Naive thymus-derived CD4-positive, alpha-beta T cell (primary cell): ENCODE measurements around the gene APOB. TPM values are rescaled to one million over a fixed set of nuclear protein-coding genes. Genes with fewer than 3 reads are reported as not detected.
"Not testable (repeated sequence)": the region's sequence is repeated elsewhere in the genome, so short reads cannot be mapped to it uniquely, and the experiment has no call there.

Experiments used
- ATAC-seq: fragments of 150-1000 bp; cut with Tn5 transposase; 2 replicates; pipeline ENCODE4 v1.10.0; 2021; ENCODE audit warnings: mild to moderate bottlenecking, moderate library complexity
- CTCF ChIA-PET: fragments of 350-600 bp; sonication (Branson Sonifier 250); formaldehyde crosslinking; loops from one replicate; lab custom pipeline; 2021; ENCODE audit warnings: antibody characterized with exemption; lab: Charles Lee
- POLR2A ChIA-PET: fragments of 350-600 bp; sonication (Branson Sonifier 250); formaldehyde crosslinking; loops from one replicate; lab custom pipeline; 2021; ENCODE audit warnings: antibody characterized with exemption, inconsistent platforms; lab: Charles Lee
- DNase-seq, 9 donors: peaks; one replicate each; pipeline versions ENCODE4 v3.0.0 to v3.0.0-alpha.2; 2020 to 2022; ENCODE audit warnings: mixed read lengths in 1 of 9
- H3K27ac ChIP-seq: one replicate; pipeline ENCODE4 v1.7.0; 2013; ENCODE audit warnings: mild to moderate bottlenecking, low read depth, low read length, moderate library complexity
- H3K27me3 ChIP-seq, 2 donors: one replicate each; pipeline ENCODE4 v1.7.0; 2013; ENCODE audit warnings: low read length in 2 of 2, mild to moderate bottlenecking in 2 of 2, moderate library complexity in 2 of 2; ENCODE audit not compliant: control insufficient read depth in 2 of 2, insufficient read depth in 2 of 2
- H3K36me3 ChIP-seq, 3 experiments: 1 replicate in 2 of 3; 2 replicates in 1 of 3; pipeline ENCODE4 v1.7.0; 2013; ENCODE audit warnings: low read length in 3 of 3, mild to moderate bottlenecking in 3 of 3, moderate library complexity in 1 of 3; ENCODE audit not compliant: insufficient read depth in 3 of 3, control insufficient read depth in 2 of 3
- H3K4me1 ChIP-seq, 2 donors: one replicate each; pipeline ENCODE4 v1.7.0; 2013; ENCODE audit warnings: low read length in 2 of 2, mild to moderate bottlenecking in 2 of 2, moderate library complexity in 1 of 2; ENCODE audit not compliant: control insufficient read depth in 2 of 2, insufficient read depth in 2 of 2
- H3K4me3 ChIP-seq: 2 replicates; pipeline ENCODE4 v1.7.0; 2013; ENCODE audit warnings: mild to moderate bottlenecking, low read length
- H3K9me3 ChIP-seq, 3 experiments: 1 replicate in 2 of 3; 2 replicates in 1 of 3; pipeline ENCODE4 v1.7.0; 2013; ENCODE audit warnings: low read length in 3 of 3; ENCODE audit not compliant: control insufficient read depth in 2 of 3
- H3K27ac Mint-ChIP-seq, 9 donors: one replicate each; pipeline ENCODE4 v1.8.0; 2020 to 2022; ENCODE audit warnings: mixed read lengths in 9 of 9, mild to moderate bottlenecking in 8 of 9, moderate library complexity in 5 of 9, inconsistent platforms in 2 of 9
- H3K27me3 Mint-ChIP-seq, 5 donors: one replicate each; pipeline ENCODE4 v1.8.0; 2021 to 2022; ENCODE audit warnings: mixed read lengths in 5 of 5, mild to moderate bottlenecking in 1 of 5
- H3K36me3 Mint-ChIP-seq, 5 donors: one replicate each; pipeline ENCODE4 v1.8.0; 2020 to 2022; ENCODE audit warnings: mixed read lengths in 5 of 5, mild to moderate bottlenecking in 3 of 5, inconsistent platforms in 1 of 5
- H3K4me1 Mint-ChIP-seq, 7 donors: one replicate each; pipeline ENCODE4 v1.8.0; 2020 to 2022; ENCODE audit warnings: mixed read lengths in 7 of 7, mild to moderate bottlenecking in 3 of 7, inconsistent platforms in 1 of 7
- H3K4me3 Mint-ChIP-seq, 10 donors: one replicate each; pipeline ENCODE4 v1.8.0; 2020 to 2022; ENCODE audit warnings: mild to moderate bottlenecking in 10 of 10, mixed read lengths in 10 of 10, moderate library complexity in 6 of 10, inconsistent platforms in 2 of 10
- H3K9me3 Mint-ChIP-seq, 11 donors: one replicate each; pipeline ENCODE4 v1.8.0; 2020 to 2022; ENCODE audit warnings: mixed read lengths in 11 of 11, mild to moderate bottlenecking in 4 of 11, inconsistent platforms in 1 of 11, moderate library complexity in 1 of 11
- intact Hi-C, 2 donors: fragments of 100-400 bp; cut with micrococcal nuclease; formaldehyde crosslinking; loops; one replicate each; pipeline ENCODE4 v1.15.1; 2023
- polyA plus RNA-seq, 2 donors: library from polyadenylated mRNA; unstranded; fragments of 300-500 nt; fragmentation: Illumina TruSeq; gene quantifications; one replicate each; pipeline ENCODE4 v1.2.3, GENCODE V29; 2021
- total RNA-seq, 6 experiments: library from RNA in 5 of 6; stranded (reverse) in 5 of 6; gene quantifications; 1 replicate in 5 of 6; 2 replicates in 1 of 6; pipeline ENCODE4 v1.2.3 and lab custom pipeline; 2021 to 2026

Gene APOB
- total and polyA plus RNA-seq, 7 experiments from 2014 or later = not detected

DNA sequence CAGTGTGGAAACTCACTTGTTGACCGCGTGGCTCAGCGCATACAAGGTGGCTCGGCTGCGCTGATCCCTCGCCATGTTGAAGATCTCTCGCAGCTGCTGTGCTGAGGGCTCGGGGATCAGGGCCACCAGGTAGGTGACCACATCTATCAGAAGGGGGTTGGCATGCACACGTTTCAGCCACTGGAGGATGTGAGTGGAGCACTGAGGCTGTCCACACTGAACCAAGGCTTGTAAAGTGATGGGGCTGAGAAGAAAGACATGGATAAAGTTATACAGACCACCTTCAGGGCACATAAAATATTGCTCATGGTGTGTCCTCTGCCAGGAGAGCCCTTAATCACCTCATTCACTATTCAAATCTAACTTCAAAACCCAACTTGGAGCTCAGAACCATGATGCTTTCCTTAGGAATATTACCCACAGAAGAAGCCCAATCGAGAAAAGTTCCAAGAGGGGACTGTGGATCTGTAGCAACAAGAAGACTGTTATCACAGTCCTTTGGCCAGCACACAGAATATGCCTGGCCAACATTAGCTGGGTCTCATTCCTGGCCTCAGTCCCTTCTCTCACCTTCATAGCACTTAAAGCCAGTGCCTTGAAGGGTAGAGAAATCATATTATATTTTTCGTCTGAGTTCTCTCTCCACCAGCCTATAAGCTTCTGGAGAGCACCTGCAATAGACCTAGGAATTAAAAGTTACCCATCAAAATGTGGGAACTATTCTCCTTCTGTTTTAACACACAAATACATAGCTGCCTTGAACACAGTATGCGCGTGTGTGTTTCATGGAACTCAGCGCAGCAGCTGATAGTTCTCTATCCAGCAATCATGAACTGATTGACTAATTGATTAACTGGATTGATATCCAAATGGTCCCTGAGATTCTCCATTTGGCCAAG is 11.3 kb downstream of the APOB start:
- Mint-ChIP-seq H3K4me3 (no peak overlapping the region), H3K4me1 (peaks cover 0 to 1% (median 0%) of the 10 kb centered on the region in 7 donors), H3K27ac (no peak overlapping the region), H3K36me3 (peaks cover 0 to 3% (median 0%) of the 10 kb centered on the region in 5 donors), H3K9me3 (peaks cover 0 to 7% (median 0%) of the 10 kb centered on the region in 11 donors), H3K27me3 (peaks cover 2 to 44% (median 24%) of the 10 kb centered on the region in 5 donors)
- no peaks in the 10 kb centered on the region for H3K9me3 ChIP-seq
- ChIA-PET CTCF (interaction anchor here (2.1 kb wide), 1 partner anchor 9 kb away, joined by 9 read pairs; no protein-coding TSS in a partner anchor), POLR2A (interaction anchor here (0.5 kb wide), 1 partner anchor 553 kb away, joined by 3 read pairs; no protein-coding TSS in a partner anchor)
- DNase-seq (no peak), ATAC-seq (no peak)
- H3K27me3 ChIP-seq = no peaks in the 10 kb centered on the region
- H3K4me1 ChIP-seq = no peaks in the 10 kb centered on the region
- intact Hi-C loops = no loop called here
- H3K36me3 ChIP-seq = no peaks in the 10 kb centered on the region
- no peak overlapping the region for H3K27ac ChIP-seq
- no peak overlapping the region for H3K4me3 ChIP-seq

DNA sequence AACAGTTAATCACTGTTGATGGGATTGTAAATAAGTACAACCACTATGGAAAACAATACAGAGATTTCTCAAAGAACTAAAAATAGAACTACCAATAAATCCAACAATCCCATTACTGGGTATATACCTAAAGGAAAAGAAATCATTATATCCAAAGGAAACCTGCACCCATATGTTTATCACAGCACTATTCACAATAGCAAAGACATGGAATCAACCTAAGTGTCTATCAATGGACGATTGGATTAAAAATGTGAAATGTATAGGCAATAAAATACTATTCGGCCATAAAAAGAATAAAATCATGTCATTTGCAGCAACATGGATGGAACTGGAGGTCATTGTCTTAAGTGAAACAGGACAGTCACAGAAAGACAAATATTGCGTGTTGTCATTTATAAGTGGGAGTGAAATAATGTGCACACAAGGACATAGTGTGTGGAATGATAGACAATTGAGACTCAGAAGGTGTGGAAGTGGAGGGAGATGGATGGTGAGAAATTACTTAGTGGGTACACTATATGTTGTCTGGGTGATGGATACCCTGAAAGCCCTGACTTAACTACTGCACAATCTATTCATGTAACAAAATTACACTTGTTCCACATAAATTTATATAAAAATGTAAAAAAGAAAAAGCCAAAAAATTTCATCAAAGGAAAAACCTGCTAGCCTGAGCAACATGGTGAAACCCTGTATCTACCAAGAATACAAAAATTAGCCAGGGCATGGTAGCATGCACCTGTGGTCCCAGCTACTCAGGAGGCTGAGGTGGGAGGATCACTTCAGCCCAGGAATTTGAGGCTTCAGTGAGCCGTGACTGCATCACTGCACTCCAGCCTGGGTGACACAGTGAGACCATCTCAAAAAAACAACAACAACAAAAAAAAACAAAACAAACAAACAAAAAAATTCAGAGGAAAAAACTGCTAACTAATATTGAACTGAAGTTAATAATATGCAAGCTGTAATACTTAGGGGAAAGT is 12.6 kb downstream of the APOB start:
- H3K27me3 ChIP-seq = no peaks in the 10 kb centered on the region
- H3K36me3 Mint-ChIP-seq = peaks cover 0 to 3% (median 0%) of the 10 kb centered on the region in 5 donors
- H3K27ac Mint-ChIP-seq = no peak overlapping the region
- no peaks in the 10 kb centered on the region for H3K36me3 ChIP-seq
- H3K27me3 Mint-ChIP-seq = peaks cover 2 to 44% (median 22%) of the 10 kb centered on the region in 5 donors
- peaks cover 0 to 4% (median 0%) of the 10 kb centered on the region in 11 donors for H3K9me3 Mint-ChIP-seq
- ATAC-seq = no peak
- intact Hi-C loops = no loop called here
- H3K4me3 Mint-ChIP-seq = no peak overlapping the region
- no peaks in the 10 kb centered on the region for H3K4me1 ChIP-seq
- no peak for DNase-seq
- H3K9me3 ChIP-seq = no peaks in the 10 kb centered on the region
- CTCF ChIA-PET = interaction anchor here (2.1 kb wide), 1 partner anchor 11 kb away, joined by 9 read pairs; no protein-coding TSS in a partner anchor
- H3K4me3 ChIP-seq = no peak overlapping the region
- peaks cover 0 to 1% (median 0%) of the 10 kb centered on the region in 7 donors for H3K4me1 Mint-ChIP-seq
- POLR2A ChIA-PET = no interaction called here
- H3K27ac ChIP-seq = no peak overlapping the region

DNA sequence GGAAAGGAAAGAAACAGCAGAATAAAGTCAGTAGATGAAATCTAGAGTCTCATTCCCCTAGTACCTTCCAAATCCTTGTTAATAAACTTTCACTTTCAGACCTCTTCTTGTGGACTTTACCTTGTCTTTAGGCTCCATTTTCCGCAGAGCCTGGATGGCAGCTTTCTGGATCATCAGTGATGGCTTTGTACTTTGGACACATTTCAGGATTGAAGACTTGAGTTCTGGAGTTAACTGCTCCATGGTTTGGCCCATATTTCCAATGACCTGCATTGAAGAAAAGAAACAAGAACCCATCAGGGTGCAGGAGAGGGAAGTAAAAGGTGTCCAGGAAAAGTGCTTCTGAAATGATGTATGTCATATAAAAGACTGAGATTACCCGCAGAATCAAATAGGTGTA is 14.4 kb downstream of the APOB start:
- intact Hi-C loops = no loop called here
- no peak overlapping the region for H3K27ac ChIP-seq
- no peak overlapping the region for H3K4me3 ChIP-seq
- Mint-ChIP-seq H3K9me3 (peaks cover 0 to 3% (median 0%) of the 10 kb centered on the region in 11 donors), H3K4me3 (no peak overlapping the region), H3K4me1 (no peaks in the 10 kb centered on the region), H3K27me3 (peaks cover 2 to 37% (median 17%) of the 10 kb centered on the region in 5 donors), H3K36me3 (peaks cover 0 to 3% (median 0%) of the 10 kb centered on the region in 5 donors), H3K27ac (no peak overlapping the region)
- DNase-seq = no peak
- ChIA-PET CTCF (no interaction called here), POLR2A (no interaction called here)
- no peaks in the 10 kb centered on the region for H3K27me3 ChIP-seq
- H3K4me1 ChIP-seq = no peaks in the 10 kb centered on the region
- no peak for ATAC-seq
- H3K36me3 ChIP-seq = no peaks in the 10 kb centered on the region
- no peaks in the 10 kb centered on the region for H3K9me3 ChIP-seq

DNA sequence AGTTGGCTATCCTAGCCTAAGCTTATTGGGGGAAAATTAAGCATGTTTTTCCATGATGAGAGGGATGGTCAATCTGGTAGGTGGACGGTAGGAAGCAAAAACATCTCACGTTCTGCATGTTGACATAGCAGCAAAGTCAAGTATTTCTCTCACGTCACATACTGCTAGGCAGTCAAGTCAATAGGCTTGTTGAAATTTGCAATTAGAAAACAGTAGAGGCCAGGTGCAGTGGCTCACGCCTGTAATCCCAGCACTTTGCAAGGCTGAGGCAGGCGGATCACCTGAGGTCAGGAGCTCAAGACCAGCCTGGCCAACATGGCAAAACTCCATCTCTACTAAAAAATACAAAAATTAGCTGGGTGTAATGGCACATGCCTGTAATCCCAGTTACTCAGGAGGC is 14.9 kb downstream of the APOB start:
- ATAC-seq, H3K27ac ChIP-seq, H3K4me1 ChIP-seq, H3K27ac Mint-ChIP-seq, CTCF ChIA-PET, H3K4me3 ChIP-seq, DNase-seq, H3K4me1 Mint-ChIP-seq, H3K36me3 ChIP-seq, H3K4me3 Mint-ChIP-seq, H3K36me3 Mint-ChIP-seq, H3K9me3 Mint-ChIP-seq, intact Hi-C loops, H3K27me3 ChIP-seq, H3K9me3 ChIP-seq, POLR2A ChIA-PET: not testable (repeated sequence)
- H3K27me3 Mint-ChIP-seq = peaks cover 2 to 37% (median 17%) of the 10 kb centered on the region in 5 donors

DNA sequence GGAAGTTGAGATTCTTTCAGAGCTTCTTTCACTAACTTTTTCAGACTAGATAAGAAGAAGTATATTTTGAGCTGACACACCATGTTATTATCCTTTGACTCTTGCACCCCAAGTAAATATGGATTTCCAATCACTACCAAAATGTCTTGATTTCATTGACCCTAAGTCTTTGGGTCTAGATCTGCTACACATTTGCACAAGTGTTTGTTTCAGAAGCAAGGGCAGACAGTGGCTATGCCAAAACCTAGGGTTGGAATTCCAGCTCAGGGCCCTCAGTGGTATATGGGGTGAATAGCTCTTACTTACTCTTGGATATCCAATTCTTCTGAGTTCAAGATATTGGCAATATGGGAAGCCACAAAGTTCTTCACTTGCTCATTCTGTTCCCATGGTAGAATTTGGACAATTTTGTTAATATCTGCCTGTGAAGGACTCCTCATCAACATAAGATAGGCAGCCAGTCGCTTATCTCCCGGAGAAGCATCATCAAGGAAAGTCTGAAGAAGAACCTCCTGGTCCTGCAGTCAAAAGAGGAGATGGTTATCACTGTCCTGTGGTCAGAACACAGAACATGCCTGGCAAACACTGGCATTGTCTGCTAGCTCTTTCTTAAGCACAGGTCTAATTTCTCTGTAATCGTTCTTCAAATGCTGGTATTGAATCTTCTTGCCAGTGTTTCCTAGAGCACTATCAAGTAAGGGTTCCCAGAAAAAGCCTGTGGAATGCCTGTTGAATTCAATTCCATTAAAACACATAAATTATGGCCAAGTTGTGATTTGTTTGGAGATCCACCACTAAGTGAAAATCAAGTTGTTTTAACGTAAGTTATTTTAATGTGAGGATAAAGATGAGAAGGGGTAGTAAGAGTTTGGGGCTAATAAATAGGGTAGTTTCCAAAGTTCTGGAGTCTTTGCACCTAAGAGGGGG is 15.6 kb downstream of the APOB start:
- intact Hi-C loops = no loop called here
- H3K27ac ChIP-seq = no peak overlapping the region

More for the DNA sequence above, 15.6 kb downstream of the APOB start:
- Mint-ChIP-seq H3K4me3 (no peak overlapping the region), H3K27ac (no peak overlapping the region), H3K4me1 (no peaks in the 10 kb centered on the region), H3K9me3 (peaks cover 0 to 3% (median 0%) of the 10 kb centered on the region in 11 donors), H3K36me3 (peaks cover 0 to 3% (median 0%) of the 10 kb centered on the region in 5 donors), H3K27me3 (peaks cover 2 to 37% (median 17%) of the 10 kb centered on the region in 5 donors)
- Histone ChIP-seq H3K27me3 (no peaks in the 10 kb centered on the region), H3K9me3 (no peaks in the 10 kb centered on the region), H3K4me3 (no peak overlapping the region), H3K4me1 (no peaks in the 10 kb centered on the region), H3K36me3 (no peaks in the 10 kb centered on the region)
- ChIA-PET POLR2A (no interaction called here), CTCF (no interaction called here)
- DNase-seq (no peak), ATAC-seq (no peak)
